Ectodermal cell (in vitro differentiated cells): ENCODE results near the gene TCIRG1.

Experiments used
- H3K27ac ChIP-seq: 2 replicates; pipeline ENCODE4 v1.7.0; 2013; ENCODE audit warnings: mild to moderate bottlenecking, low read depth, low read length; ENCODE audit not compliant: insufficient read depth, poor library complexity, severe bottlenecking
- H3K27me3 ChIP-seq: 2 replicates; pipeline ENCODE4 v1.7.0; 2013; ENCODE audit warnings: mild to moderate bottlenecking, low read length; ENCODE audit not compliant: insufficient read depth, control insufficient read depth, poor library complexity, severe bottlenecking
- H3K36me3 ChIP-seq: one replicate; pipeline ENCODE4 v1.7.0; 2013; ENCODE audit warnings: low read length; ENCODE audit not compliant: control insufficient read depth, insufficient read depth
- H3K4me1 ChIP-seq: one replicate; pipeline ENCODE4 v1.7.0; 2013; ENCODE audit warnings: low read length; ENCODE audit not compliant: control insufficient read depth, insufficient read depth
- H3K4me3 ChIP-seq: 2 replicates; pipeline ENCODE4 v1.7.0; 2013; ENCODE audit warnings: low read depth, low read length, control low read depth; ENCODE audit not compliant: insufficient read depth
- H3K9me3 ChIP-seq: 2 replicates; pipeline ENCODE4 v1.7.0; 2013; ENCODE audit warnings: mild to moderate bottlenecking, low read length, moderate library complexity; ENCODE audit not compliant: control insufficient read depth
- WGBS, 2 experiments: methylation state at CpG; one replicate each; pipeline ENCODE4 v1.1.7; 2013; ENCODE audit warnings: missing lambda C conversion rate in 2 of 2; 5-methylcytosine and 5-hydroxymethylcytosine counted together

TCIRG1 gene

GRCh38 chr11:68031144-68031464 is 7.7 kb upstream of the TCIRG1 start:
- H3K36me3 ChIP-seq = peaks cover 21% of the 10 kb centered on the region
- H3K27me3 ChIP-seq = no peaks in the 10 kb centered on the region
- peak overlapping the region; percentile 8 for H3K27ac ChIP-seq
- no peaks in the 10 kb centered on the region for H3K9me3 ChIP-seq
- 27 to 30% methylated on average over 10 of the region's 10 CpGs for WGBS, 2 experiments
- H3K4me1 ChIP-seq = peaks cover 23% of the 10 kb centered on the region
- peak overlapping the region; percentile 99 for H3K4me3 ChIP-seq

- Histone ChIP-seq H3K36me3 (peaks cover 21% of the 10 kb centered on the region), H3K4me3 (peak overlapping the region; percentile 99), H3K4me1 (peaks cover 23% of the 10 kb centered on the region), H3K9me3 (no peaks in the 10 kb centered on the region), H3K27me3 (no peaks in the 10 kb centered on the region), H3K27ac (no peak overlapping the region)
- 82 to 83% methylated on average over 9 of the region's 9 CpGs for WGBS, 2 experiments
Observed at GRCh38 chr11:68032003-68032402, 6.8 kb upstream of the TCIRG1 start.

GRCh38 chr11:68032997-68033707 is 5.7 kb upstream of the TCIRG1 start:
- Histone ChIP-seq H3K4me1 (peaks cover 24% of the 10 kb centered on the region), H3K27me3 (no peaks in the 10 kb centered on the region), H3K4me3 (no peak overlapping the region), H3K36me3 (peaks cover 21% of the 10 kb centered on the region), H3K9me3 (no peaks in the 10 kb centered on the region), H3K27ac (no peak overlapping the region)
- WGBS, 2 experiments = 96% methylated on average over 29 of the region's 29 CpGs

GRCh38 chr11:68033708-68034045 is 5.1 kb upstream of the TCIRG1 start:
- 95 to 96% methylated on average over 12 of the region's 12 CpGs for whole genome bisulfite sequencing, 2 experiments
- H3K27ac ChIP-seq = no peak overlapping the region
- H3K4me3 ChIP-seq = no peak overlapping the region
- H3K9me3 ChIP-seq = no peaks in the 10 kb centered on the region
- H3K36me3 ChIP-seq = peaks cover 21% of the 10 kb centered on the region
- peaks cover 27% of the 10 kb centered on the region for H3K4me1 ChIP-seq
- H3K27me3 ChIP-seq = no peaks in the 10 kb centered on the region

GRCh38 chr11:68035266-68035876 is 3.5 kb upstream of the TCIRG1 start:
- H3K27me3 ChIP-seq = no peaks in the 10 kb centered on the region
- H3K27ac ChIP-seq = no peak overlapping the region
- no peak overlapping the region for H3K4me3 ChIP-seq
- peaks cover 28% of the 10 kb centered on the region for H3K4me1 ChIP-seq
- H3K36me3 ChIP-seq = peaks cover 21% of the 10 kb centered on the region
- no peaks in the 10 kb centered on the region for H3K9me3 ChIP-seq
- 89 to 92% methylated on average over 13 of the region's 13 CpGs for WGBS, 2 experiments

- H3K27me3 ChIP-seq = no peaks in the 10 kb centered on the region
- H3K27ac ChIP-seq = no peak overlapping the region
- H3K4me1 ChIP-seq = peaks cover 29% of the 10 kb centered on the region
- no peak overlapping the region for H3K4me3 ChIP-seq
- H3K36me3 ChIP-seq = peaks cover 21% of the 10 kb centered on the region
- 91% methylated on average over 27 of the region's 27 CpGs for WGBS, 2 experiments
- no peaks in the 10 kb centered on the region for H3K9me3 ChIP-seq
Observed at GRCh38 chr11:68036141-68036716, 2.6 kb upstream of the TCIRG1 start.

GRCh38 chr11:68036717-68037239 is 2.0 kb upstream of the TCIRG1 start:
- peaks cover 21% of the 10 kb centered on the region for H3K36me3 ChIP-seq
- H3K4me3 ChIP-seq = no peak overlapping the region
- no peaks in the 10 kb centered on the region for H3K27me3 ChIP-seq
- H3K9me3 ChIP-seq = no peaks in the 10 kb centered on the region
- WGBS, 2 experiments = 93 to 94% methylated on average over 14 of the region's 14 CpGs
- no peak overlapping the region for H3K27ac ChIP-seq
- H3K4me1 ChIP-seq = peaks cover 23% of the 10 kb centered on the region

GRCh38 chr11:68037411-68038225 is 1.2 kb upstream of the TCIRG1 start:
- no peaks in the 10 kb centered on the region for H3K9me3 ChIP-seq
- H3K4me3 ChIP-seq = no peak overlapping the region
- H3K4me1 ChIP-seq = peaks cover 19% of the 10 kb centered on the region
- no peak overlapping the region for H3K27ac ChIP-seq
- peaks cover 19% of the 10 kb centered on the region for H3K36me3 ChIP-seq
- H3K27me3 ChIP-seq = no peaks in the 10 kb centered on the region
- WGBS, 2 experiments = 93 to 94% methylated on average over 20 of the region's 20 CpGs

GRCh38 chr11:68038226-68038717 is 553 bp upstream of the TCIRG1 start:
- no peak overlapping the region for H3K27ac ChIP-seq

More at GRCh38 chr11:68038226-68038717, 553 bp upstream of the TCIRG1 start:
- Histone ChIP-seq H3K36me3 (peaks cover 13% of the 10 kb centered on the region), H3K4me3 (no peak overlapping the region), H3K9me3 (no peaks in the 10 kb centered on the region), H3K27me3 (no peaks in the 10 kb centered on the region), H3K4me1 (peaks cover 19% of the 10 kb centered on the region)
- 61 to 64% methylated on average over 13 of the region's 13 CpGs for WGBS, 2 experiments
